CD4-positive, alpha-beta T cell treated with Interleukin-4 for 1 hour (primary cell): ENCODE measurements around the gene KCNMA1.
"Not testable (repeated sequence)": the region's sequence is repeated elsewhere in the genome, so short reads cannot be mapped to it uniquely, and the experiment has no call there.

Source experiments
- DNase-seq, 2 donors: peaks; one replicate each; pipeline ENCODE4 v3.0.0-alpha.2; 2020 to 2022

Gene KCNMA1

GRCh38 chr10:77578583-77579227, 58.9 kb downstream of the KCNMA1 start:
- no peak for DNase-seq

- DNase-seq, result no peak
Measured at GRCh38 chr10:77577666-77578229, 59.9 kb downstream of the KCNMA1 start.

- no peak for DNase-seq
Measured at GRCh38 chr10:77576444-77577032, 61.1 kb downstream of the KCNMA1 start.

- no peak for DNase-seq
Measured at GRCh38 chr10:77576007-77576367, 61.6 kb downstream of the KCNMA1 start.

GRCh38 chr10:77575271-77576006, 62.2 kb downstream of the KCNMA1 start:
- DNase-seq, result no peak

GRCh38 chr10:77574438-77574837, 63.2 kb downstream of the KCNMA1 start:
- no peak for DNase-seq

GRCh38 chr10:77572520-77572919, 65.1 kb downstream of the KCNMA1 start:
- DNase-seq, result not testable (repeated sequence)

- DNase-seq, result no peak
Measured at GRCh38 chr10:77571490-77571889, 66.1 kb downstream of the KCNMA1 start.

- no peak for DNase-seq
Measured at GRCh38 chr10:77566914-77567566, 70.6 kb downstream of the KCNMA1 start.

- no peak for DNase-seq
Measured at GRCh38 chr10:77566236-77566635, 71.4 kb downstream of the KCNMA1 start.

- DNase-seq, result no peak
Measured at GRCh38 chr10:77565590-77566023, 72.0 kb downstream of the KCNMA1 start.

GRCh38 chr10:77564731-77565589, 72.6 kb downstream of the KCNMA1 start:
- DNase-seq, result no peak

GRCh38 chr10:77563638-77564270, 73.9 kb downstream of the KCNMA1 start:
- no peak for DNase-seq

GRCh38 chr10:77562742-77563141, 74.9 kb downstream of the KCNMA1 start:
- no peak for DNase-seq

GRCh38 chr10:77561991-77562390, 75.6 kb downstream of the KCNMA1 start:
- DNase-seq, result no peak

GRCh38 chr10:77560471-77560870, 77.1 kb downstream of the KCNMA1 start:
- DNase-seq, result no peak

GRCh38 chr10:77560052-77560451, 77.6 kb downstream of the KCNMA1 start:
- DNase-seq, result no peak

- DNase-seq, result no peak
Measured at GRCh38 chr10:77556990-77557601, 80.5 kb downstream of the KCNMA1 start.

- DNase-seq, result no peak
Measured at GRCh38 chr10:77555591-77556212, 81.9 kb downstream of the KCNMA1 start.

GRCh38 chr10:77554996-77555397, 82.6 kb downstream of the KCNMA1 start:
- no peak for DNase-seq

GRCh38 chr10:77553966-77554365, 83.6 kb downstream of the KCNMA1 start:
- DNase-seq, result no peak
